HG02870 (cell line): ENCODE results near the gene RASSF3.
A peak's percentile ranks its signal among the peaks of the same experiment; 100 is the strongest.
"Not testable (repeated sequence)": the region's sequence is repeated elsewhere in the genome, so short reads cannot be mapped to it uniquely, and the experiment has no call there.

Experiments used
- ATAC-seq: cut with Tn5 transposase; IDR thresholded peaks from one replicate; pipeline ENCODE4 v1.9.1; 2021; ENCODE audit warnings: mild to moderate bottlenecking, moderate library complexity; ENCODE audit not compliant: unreplicated experiment

Gene RASSF3

GRCh38 chr12:64610079-64610659 lies at the start of gene RASSF3:
Gene RASSF3 (plus strand): TSS chr12:64610495. CDS start chr12:64610633, 138 bp downstream.
- ATAC-seq: peak; percentile 45

- no peak for ATAC-seq
Observed at GRCh38 chr12:64561302-64562136, 48.8 kb upstream of the RASSF3 start.

- no peak for ATAC-seq
Observed at GRCh38 chr12:64566122-64566521, 44.2 kb upstream of the RASSF3 start.

- no peak for ATAC-seq
Observed at GRCh38 chr12:64566831-64567517, 43.3 kb upstream of the RASSF3 start.

- ATAC-seq: no peak
Observed at GRCh38 chr12:64567570-64567969, 42.7 kb upstream of the RASSF3 start.

GRCh38 chr12:64568298-64568697 lies 42.0 kb upstream of the RASSF3 start:
- ATAC-seq: no peak

- ATAC-seq: no peak
Observed at GRCh38 chr12:64569923-64570691, 40.2 kb upstream of the RASSF3 start.

GRCh38 chr12:64571411-64571810 lies 38.9 kb upstream of the RASSF3 start:
- no peak for ATAC-seq

- no peak for ATAC-seq
Observed at GRCh38 chr12:64572241-64572640, 38.1 kb upstream of the RASSF3 start.

GRCh38 chr12:64574837-64575236 lies 35.5 kb upstream of the RASSF3 start:
- ATAC-seq: no peak

GRCh38 chr12:64577046-64577445 lies 33.2 kb upstream of the RASSF3 start:
- no peak for ATAC-seq

- no peak for ATAC-seq
Observed at GRCh38 chr12:64578566-64578965, 31.7 kb upstream of the RASSF3 start.

GRCh38 chr12:64580681-64581080 lies 29.6 kb upstream of the RASSF3 start:
- ATAC-seq: no peak

GRCh38 chr12:64582114-64582513 lies 28.2 kb upstream of the RASSF3 start:
- ATAC-seq: no peak

GRCh38 chr12:64582862-64583261 lies 27.4 kb upstream of the RASSF3 start:
- no peak for ATAC-seq

GRCh38 chr12:64583395-64583770 lies 26.9 kb upstream of the RASSF3 start:
- not testable (repeated sequence) for ATAC-seq

GRCh38 chr12:64583771-64584421 lies 26.4 kb upstream of the RASSF3 start:
- no peak for ATAC-seq

GRCh38 chr12:64585104-64585503 lies 25.2 kb upstream of the RASSF3 start:
- ATAC-seq: no peak

GRCh38 chr12:64587447-64587846 lies 22.8 kb upstream of the RASSF3 start:
- no peak for ATAC-seq

GRCh38 chr12:64590183-64590582 lies 20.1 kb upstream of the RASSF3 start:
- no peak for ATAC-seq
